ENCODE results near the gene DOK3.

DNA sequence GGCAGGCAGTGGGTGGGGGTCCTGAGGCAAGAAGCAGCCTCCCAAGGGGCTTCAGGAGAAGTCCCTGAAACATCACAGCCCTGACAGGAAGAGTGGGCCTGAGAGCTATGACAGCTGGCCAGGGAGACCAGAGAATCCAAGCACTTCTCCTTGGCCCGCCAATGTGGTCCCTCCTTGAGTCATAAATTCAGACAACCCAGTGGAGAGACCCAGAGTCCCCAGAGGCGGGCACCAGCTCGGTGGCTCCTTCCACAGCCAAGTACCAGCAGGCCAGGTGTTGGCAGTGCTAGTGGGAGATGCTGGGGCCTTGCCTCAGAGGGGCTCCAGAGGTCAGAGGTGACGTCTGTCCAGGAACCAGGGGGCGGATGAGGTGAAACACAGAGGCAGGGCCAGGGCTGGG, 1.6 kb upstream of the DOK3 start:
- TF ChIP-seq TAF1 (IDR thresholded peaks at IDR 0.05; ENCODE audit: borderline replicate concordance, insufficient read depth, low read length): no peak
- TF ChIP-seq POLR2AphosphoS5 (IDR thresholded peaks at IDR 0.05; ENCODE audit: low read depth, low read length): no peak
- TF ChIP-seq, protein P1, sequence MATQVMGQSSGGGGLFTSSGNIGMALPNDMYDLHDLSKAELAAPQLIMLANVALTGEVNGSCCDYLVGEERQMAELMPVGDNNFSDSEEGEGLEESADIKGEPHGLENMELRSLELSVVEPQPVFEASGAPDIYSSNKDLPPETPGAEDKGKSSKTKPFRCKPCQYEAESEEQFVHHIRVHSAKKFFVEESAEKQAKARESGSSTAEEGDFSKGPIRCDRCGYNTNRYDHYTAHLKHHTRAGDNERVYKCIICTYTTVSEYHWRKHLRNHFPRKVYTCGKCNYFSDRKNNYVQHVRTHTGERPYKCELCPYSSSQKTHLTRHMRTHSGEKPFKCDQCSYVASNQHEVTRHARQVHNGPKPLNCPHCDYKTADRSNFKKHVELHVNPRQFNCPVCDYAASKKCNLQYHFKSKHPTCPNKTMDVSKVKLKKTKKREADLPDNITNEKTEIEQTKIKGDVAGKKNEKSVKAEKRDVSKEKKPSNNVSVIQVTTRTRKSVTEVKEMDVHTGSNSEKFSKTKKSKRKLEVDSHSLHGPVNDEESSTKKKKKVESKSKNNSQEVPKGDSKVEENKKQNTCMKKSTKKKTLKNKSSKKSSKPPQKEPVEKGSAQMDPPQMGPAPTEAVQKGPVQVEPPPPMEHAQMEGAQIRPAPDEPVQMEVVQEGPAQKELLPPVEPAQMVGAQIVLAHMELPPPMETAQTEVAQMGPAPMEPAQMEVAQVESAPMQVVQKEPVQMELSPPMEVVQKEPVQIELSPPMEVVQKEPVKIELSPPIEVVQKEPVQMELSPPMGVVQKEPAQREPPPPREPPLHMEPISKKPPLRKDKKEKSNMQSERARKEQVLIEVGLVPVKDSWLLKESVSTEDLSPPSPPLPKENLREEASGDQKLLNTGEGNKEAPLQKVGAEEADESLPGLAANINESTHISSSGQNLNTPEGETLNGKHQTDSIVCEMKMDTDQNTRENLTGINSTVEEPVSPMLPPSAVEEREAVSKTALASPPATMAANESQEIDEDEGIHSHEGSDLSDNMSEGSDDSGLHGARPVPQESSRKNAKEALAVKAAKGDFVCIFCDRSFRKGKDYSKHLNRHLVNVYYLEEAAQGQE (IDR thresholded peaks at IDR 0.05; ENCODE audit: insufficient read depth in 1 of 2, low read depth in 2 of 2, low read length in 2 of 2): no peak
- TF ChIP-seq SIN3A (IDR thresholded peaks at IDR 0.05; ENCODE audit: borderline replicate concordance, insufficient read depth, low read length): no peak
- no peak for TF ChIP-seq FOXP2 (optimal IDR thresholded peaks at IDR 0.05; ENCODE audit: borderline replicate concordance, extremely low read depth, extremely low read length, insufficient read depth)

Measured in PFSK-1 (cell line).